SK-N-MC (cell line): ENCODE data around the gene TSR1.

Experiments used
- EZH2 ChIP-seq: fragments of 200-600 bp; sonication (generic); IDR thresholded peaks from one replicate; pipeline ENCODE4 v1.6.1; 2017; ENCODE audit warnings: antibody characterized with exemption
- POLR2AphosphoS5 ChIP-seq: IDR thresholded peaks from 2 replicates; pipeline ENCODE4 v1.6.1; 2012; ENCODE audit warnings: mild to moderate bottlenecking, low read depth, low read length, borderline replicate concordance

GRCh38 chr17:2297023-2297422 is 39.2 kb downstream of the TSR1 start:
- TF ChIP-seq EZH2 (no peak), POLR2AphosphoS5 (no peak)
